ENCODE measurements around the gene OSCAR. TPM values are rescaled to one million over a fixed set of nuclear protein-coding genes. Genes with fewer than 3 reads are reported as not detected.

The OSCAR gene
- total RNA-seq: 1 to 10 TPM in 1 of 4 donors, under 1 TPM in 2, not detected in 1; 0.29 to 3.0 (median 0.69) TPM

DNA sequence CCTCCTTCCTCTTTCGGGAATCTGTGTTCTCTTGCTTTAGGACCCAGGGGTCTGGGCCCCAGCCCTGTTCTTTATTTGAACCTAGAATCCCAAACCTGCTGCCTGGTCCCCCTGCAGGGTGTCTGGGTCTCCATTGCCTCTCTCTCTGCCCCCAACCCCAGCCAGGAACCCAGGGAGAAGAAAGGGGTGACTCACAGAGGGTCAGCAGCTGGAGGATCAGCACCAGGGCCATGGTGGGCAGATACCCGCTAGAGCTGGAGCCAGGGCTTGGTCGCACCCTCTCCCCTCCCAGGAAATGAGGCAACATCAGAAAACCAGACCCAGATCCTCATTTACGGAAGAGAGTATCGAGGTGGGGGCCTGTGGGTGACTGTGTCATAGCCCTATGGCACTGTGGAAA lies at the start of gene OSCAR:
Gene OSCAR (minus strand): TSS at position 243 of the 400 bp plus-strand sequence. CDS start 11 bp downstream, at position 232.
- H3K4me3 ChIP-seq: no peak within 1 kb of the TSS
- no peaks in the 10 kb centered on the region for H3K9me3 ChIP-seq
- H3K27ac ChIP-seq: no peak within 1 kb of the TSS
- intact Hi-C loops (cut with DNase I; ENCODE audit: low total_unique reads): loop anchor here (5.0 kb wide), 1 partner anchor 123 kb away; no protein-coding TSS in a partner anchor
- peaks cover 10 to 14% of the 10 kb centered on the region in 2 donors for H3K4me1 ChIP-seq
- DNase-seq (no peak), ATAC-seq (no peak)
- peaks cover 0 to 22% (median 9%) of the 10 kb centered on the region in 3 donors for H3K27me3 ChIP-seq
- peaks cover 0 to under 1% of the 10 kb centered on the region in 2 donors for H3K36me3 ChIP-seq
- TF ChIP-seq POLR2A (IDR thresholded peaks at IDR 0.05) (no peak), CTCF (IDR thresholded peaks at IDR 0.05 in 4 of 5, conservative IDR thresholded peaks at IDR 0.05 in 1 of 5) (no peak)
- in situ Hi-C loops (cut with MboI; ENCODE audit: low sequenced_read_pairs in 4 of 4): loop anchor here in 1 of 4 donors (25.0 kb wide), 1 partner anchor 1012 kb away; the partner anchor contains the start of gene PPP1R12C

- no peaks in the 10 kb centered on the region for H3K9me3 ChIP-seq
- no peaks in the 10 kb centered on the region for H3K27me3 ChIP-seq
- H3K4me1 ChIP-seq: no peaks in the 10 kb centered on the region
- H3K27ac ChIP-seq: no peak overlapping the region
- no peak for TF ChIP-seq POLR2A (IDR thresholded peaks at IDR 0.05)
- no peak overlapping the region for H3K4me3 ChIP-seq
- intact Hi-C loops (cut with DNase I; ENCODE audit: low total_unique reads) (no loop called here), in situ Hi-C loops (cut with MboI; ENCODE audit: low sequenced_read_pairs in 4 of 4) (no loop called here)
- H3K36me3 ChIP-seq: peaks cover 3 to 100% of the 10 kb centered on the region in 2 donors
- ATAC-seq (no peak), DNase-seq (no peak)
Measured at GRCh38 chr19:54149021-54149812, 48.6 kb upstream of the OSCAR start.

DNA sequence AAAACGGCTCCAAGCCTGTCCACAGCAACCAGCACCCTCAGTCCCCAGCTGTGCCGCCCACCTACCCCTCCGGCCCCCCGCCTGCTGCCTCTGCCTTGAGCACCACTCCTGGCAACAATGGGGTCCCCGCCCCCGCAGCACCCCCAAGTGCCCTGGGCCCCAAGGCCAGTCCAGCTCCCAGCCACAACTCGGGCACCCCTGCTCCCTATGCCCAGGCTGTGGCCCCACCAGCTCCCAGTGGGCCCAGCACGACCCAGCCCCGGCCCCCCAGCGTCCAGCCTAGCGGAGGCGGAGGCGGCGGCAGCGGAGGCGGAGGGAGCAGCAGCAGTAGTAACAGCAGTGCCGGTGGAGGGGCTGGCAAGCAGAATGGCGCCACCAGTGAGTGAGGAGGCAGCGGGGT lies 47.6 kb upstream of the OSCAR start:
- no peak for ATAC-seq
- in situ Hi-C loops (cut with MboI; ENCODE audit: low sequenced_read_pairs in 4 of 4) (no loop called here), intact Hi-C loops (cut with DNase I; ENCODE audit: low total_unique reads) (no loop called here)
- no peak overlapping the region for H3K27ac ChIP-seq
- TF ChIP-seq CTCF (IDR thresholded peaks at IDR 0.05 in 4 of 5, conservative IDR thresholded peaks at IDR 0.05 in 1 of 5): no peak
- no peak for TF ChIP-seq POLR2A (IDR thresholded peaks at IDR 0.05)
- no peaks in the 10 kb centered on the region for H3K4me1 ChIP-seq
- DNase-seq: no peak
- no peaks in the 10 kb centered on the region for H3K9me3 ChIP-seq
- H3K4me3 ChIP-seq: no peak overlapping the region
- no peaks in the 10 kb centered on the region for H3K27me3 ChIP-seq
- H3K36me3 ChIP-seq: peaks cover 3 to 100% of the 10 kb centered on the region in 2 donors

DNA sequence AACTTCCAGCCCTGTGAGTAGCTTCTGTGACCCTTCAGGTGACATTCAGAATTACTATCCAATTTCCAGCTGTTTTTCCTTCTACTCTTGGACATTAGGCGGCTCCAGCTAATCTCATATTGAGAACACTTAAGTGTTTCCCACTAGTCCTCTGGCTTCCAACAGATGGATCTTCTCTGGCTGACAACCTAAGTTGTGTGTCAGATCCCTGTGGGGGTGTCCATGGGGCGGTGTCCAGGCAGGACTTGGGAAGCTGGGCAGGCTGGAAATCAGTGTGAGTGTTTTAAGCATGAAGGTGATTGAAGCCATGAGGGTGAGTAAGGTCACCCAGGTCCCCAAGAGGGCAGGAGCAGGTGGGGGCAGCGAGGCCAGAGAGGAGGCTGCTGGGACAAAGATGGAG lies 47.1 kb upstream of the OSCAR start:
- TF ChIP-seq CTCF (IDR thresholded peaks at IDR 0.05 in 4 of 5, conservative IDR thresholded peaks at IDR 0.05 in 1 of 5) (no peak), POLR2A (IDR thresholded peaks at IDR 0.05) (no peak)
- in situ Hi-C loops (cut with MboI; ENCODE audit: low sequenced_read_pairs in 4 of 4) (no loop called here), intact Hi-C loops (cut with DNase I; ENCODE audit: low total_unique reads) (no loop called here)
- peaks cover 3 to 100% of the 10 kb centered on the region in 2 donors for H3K36me3 ChIP-seq
- no peak overlapping the region for H3K4me3 ChIP-seq
- no peak overlapping the region for H3K27ac ChIP-seq
- H3K4me1 ChIP-seq: no peaks in the 10 kb centered on the region
- H3K9me3 ChIP-seq: no peaks in the 10 kb centered on the region
- DNase-seq (no peak), ATAC-seq (no peak)
- H3K27me3 ChIP-seq: no peaks in the 10 kb centered on the region

DNA sequence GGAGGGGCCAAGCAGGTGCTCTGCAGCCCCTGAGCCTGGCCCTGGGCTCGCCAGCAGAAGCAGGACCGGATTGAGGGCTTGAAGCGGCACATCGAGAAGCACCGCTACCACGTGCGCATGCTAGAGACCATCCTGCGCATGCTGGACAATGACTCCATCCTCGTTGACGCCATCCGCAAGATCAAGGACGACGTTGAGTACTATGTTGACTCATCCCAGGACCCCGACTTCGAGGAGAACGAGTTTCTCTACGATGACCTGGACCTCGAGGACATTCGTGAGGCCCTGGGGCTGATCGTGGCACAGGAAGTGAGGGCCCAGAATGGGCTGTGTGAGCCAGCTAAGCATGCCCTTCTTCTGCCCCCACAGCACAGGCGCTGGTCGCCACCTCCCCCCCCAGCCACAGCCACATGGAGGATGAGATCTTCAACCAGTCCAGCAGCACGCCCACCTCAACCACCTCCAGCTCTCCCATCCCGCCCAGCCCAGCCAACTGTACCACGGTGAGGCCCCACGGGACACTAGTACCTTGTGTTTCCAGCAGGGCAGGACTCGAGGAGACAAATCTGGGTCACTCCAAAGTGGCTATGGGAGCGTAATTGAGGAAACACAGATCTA lies 45.0 kb upstream of the OSCAR start:
- ATAC-seq (no peak), DNase-seq (no peak)
- in situ Hi-C loops (cut with MboI; ENCODE audit: low sequenced_read_pairs in 4 of 4) (no loop called here), intact Hi-C loops (cut with DNase I; ENCODE audit: low total_unique reads) (no loop called here)
- no peak overlapping the region for H3K4me3 ChIP-seq
- TF ChIP-seq CTCF (IDR thresholded peaks at IDR 0.05 in 4 of 5, conservative IDR thresholded peaks at IDR 0.05 in 1 of 5) (no peak), POLR2A (IDR thresholded peaks at IDR 0.05) (no peak)
- no peak overlapping the region for H3K27ac ChIP-seq
- H3K4me1 ChIP-seq: peaks cover 2 to 7% of the 10 kb centered on the region in 2 donors
- H3K27me3 ChIP-seq: no peaks in the 10 kb centered on the region
- no peaks in the 10 kb centered on the region for H3K9me3 ChIP-seq
- peaks cover 3 to 90% of the 10 kb centered on the region in 2 donors for H3K36me3 ChIP-seq

Measured in gastrocnemius medialis (tissue), 4 donors.